OCI-LY3 (cell line): ENCODE measurements around the gene ACAN.

Experiments used
- H2AFZ ChIP-seq: fragments of 200-600, 300-600 bp; shearing (Covaris generic); 2 replicates; pipeline ENCODE4 v1.6.0; 2014; ENCODE audit warnings: antibody characterized with exemption, low read depth, low read length
- H3K27ac ChIP-seq: fragments of 200-600, 300-600 bp; sonication (generic); 2 replicates; pipeline ENCODE4 v1.5.1; 2014; ENCODE audit warnings: mild to moderate bottlenecking, low read length, moderate library complexity, mixed read lengths
- H3K27me3 ChIP-seq: fragments of 200-600, 300-600 bp; sonication (generic); 2 replicates; pipeline ENCODE4 v1.6.1; 2014; ENCODE audit warnings: low read depth, low read length, mixed read lengths
- H3K36me3 ChIP-seq: fragments of 200-600, 300-600 bp; sonication (generic); replicated peaks from 2 replicates; pipeline ENCODE3; 2014; ENCODE audit warnings: low read depth, low read length, mixed read lengths
- H3K4me1 ChIP-seq: fragments of 300-600, 200-600 bp; sonication (generic); 2 replicates; pipeline ENCODE4 v1.6.1; 2014; ENCODE audit warnings: low read length, mixed read lengths
- H3K4me2 ChIP-seq: fragments of 200-600, 300-600 bp; sonication (generic); 2 replicates; pipeline ENCODE4 v1.6.1; 2014; ENCODE audit warnings: low read length, mixed read lengths
- H3K4me3 ChIP-seq: fragments of 300-600, 200-600 bp; sonication (generic); 2 replicates; pipeline ENCODE4 v1.5.1; 2014; ENCODE audit warnings: antibody characterized with exemption, mild to moderate bottlenecking, low read length, moderate library complexity
- H3K79me2 ChIP-seq: fragments of 300-600, 200-600 bp; shearing (Covaris generic); 2 replicates; pipeline ENCODE4 v1.6.1; 2014; ENCODE audit warnings: mild to moderate bottlenecking, low read length, mixed read lengths
- H3K9ac ChIP-seq: fragments of 300-600, 200-600 bp; shearing (Covaris generic); 2 replicates; pipeline ENCODE4 v1.6.0; 2014; ENCODE audit warnings: mild to moderate bottlenecking, low read length, moderate library complexity
- H3K9me3 ChIP-seq: fragments of 200-600, 300-600 bp; shearing (Covaris generic); 2 replicates; pipeline ENCODE4 v1.6.1; 2014; ENCODE audit warnings: low read length, mixed read lengths; ENCODE audit not compliant: insufficient read depth
- H4K20me1 ChIP-seq: fragments of 200-600, 300-600 bp; sonication (generic); 2 replicates; pipeline ENCODE4 v1.6.1; 2016; ENCODE audit warnings: low read length, mixed read lengths; ENCODE audit not compliant: insufficient read depth
- CTCF ChIP-seq: fragments of 200-600, 300-600 bp; sonication (generic); IDR thresholded peaks from 2 replicates; pipeline ENCODE4 v1.5.1; 2014; ENCODE audit warnings: antibody characterized with exemption, low read length, low read depth
- EZH2phosphoT487 ChIP-seq: fragments of 200-600 bp; shearing (Covaris generic); IDR thresholded peaks from 2 replicates; pipeline ENCODE4 v1.6.1; 2018; ENCODE audit warnings: antibody characterized with exemption, mixed run types, low read depth

Gene ACAN

GRCh38 chr15:88776646-88777045 lies 26.6 kb upstream of the ACAN start:
- H3K4me2 ChIP-seq, result no peak overlapping the region
- H3K4me3 ChIP-seq, result no peak overlapping the region
- TF ChIP-seq EZH2phosphoT487, result no peak
- TF ChIP-seq CTCF, result no peak
- no peak overlapping the region for H2AFZ ChIP-seq
- H3K9ac ChIP-seq, result no peak overlapping the region
- peaks cover 6% of the 10 kb centered on the region; the same call in 1 of the 2 replicates for H3K27me3 ChIP-seq
- H3K9me3 ChIP-seq, result 0 out of 2 replicates have a peak, but pooled peaks cover 3% of the 10 kb centered on the region
- H3K79me2 ChIP-seq, result no peaks in the 10 kb centered on the region
- H4K20me1 ChIP-seq, result no peaks in the 10 kb centered on the region
- H3K36me3 ChIP-seq, result no peaks in the 10 kb centered on the region
- no peaks in the 10 kb centered on the region for H3K4me1 ChIP-seq
- H3K27ac ChIP-seq, result no peak overlapping the region

DNA sequence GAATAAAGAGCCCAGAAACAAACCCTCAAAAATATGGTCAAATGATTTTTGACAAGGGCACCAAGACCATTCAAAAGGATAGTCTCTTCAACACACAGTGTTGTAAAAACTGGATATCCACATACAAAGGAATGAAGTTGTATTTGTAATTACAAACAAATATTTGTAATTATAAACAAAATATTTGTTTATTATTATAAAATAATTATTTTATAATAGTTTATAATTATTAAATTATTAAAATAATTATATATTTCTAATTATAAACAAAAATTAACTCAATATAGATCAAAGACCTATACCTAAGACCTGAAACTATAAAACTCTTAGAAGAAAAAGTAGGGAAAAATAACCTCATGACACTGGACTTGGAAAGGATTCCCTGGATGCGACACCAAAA lies 23.3 kb upstream of the ACAN start:
- Histone ChIP-seq H3K4me1 (no peaks in the 10 kb centered on the region), H4K20me1 (no peaks in the 10 kb centered on the region), H3K36me3 (no peaks in the 10 kb centered on the region), H2AFZ (no peak overlapping the region), H3K4me3 (no peak overlapping the region), H3K79me2 (no peaks in the 10 kb centered on the region), H3K27me3 (peaks cover 6% of the 10 kb centered on the region; the same call in 1 of the 2 replicates), H3K4me2 (no peak overlapping the region), H3K9ac (no peak overlapping the region), H3K27ac (no peak overlapping the region), H3K9me3 (0 out of 2 replicates have a peak, but pooled peaks cover 3% of the 10 kb centered on the region)
- TF ChIP-seq CTCF (no peak), EZH2phosphoT487 (no peak)

DNA sequence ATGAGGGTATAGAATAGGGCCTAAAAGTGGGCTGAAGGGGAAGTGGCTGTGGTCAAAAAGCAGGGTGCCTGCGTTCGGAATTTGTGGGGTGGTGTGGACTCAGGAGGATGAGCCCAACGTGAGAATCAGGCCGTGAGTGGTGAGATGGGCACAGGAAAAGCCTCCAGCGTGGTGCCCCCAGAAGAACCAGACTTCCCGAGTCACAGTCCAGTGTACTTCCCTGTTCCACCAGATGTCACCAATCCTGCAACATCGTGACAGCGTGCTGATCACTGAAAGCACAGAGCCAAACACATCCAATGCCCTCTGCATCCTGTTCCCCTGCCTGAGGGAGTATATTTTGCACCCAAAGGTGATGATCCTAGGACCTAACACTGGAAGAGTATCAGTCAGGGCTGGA lies 20.8 kb upstream of the ACAN start:
- no peak overlapping the region for H3K4me2 ChIP-seq
- no peaks in the 10 kb centered on the region for H3K79me2 ChIP-seq
- no peaks in the 10 kb centered on the region for H3K9me3 ChIP-seq
- H3K36me3 ChIP-seq, result no peaks in the 10 kb centered on the region
- H3K27me3 ChIP-seq, result peaks cover 10% of the 10 kb centered on the region; the same call in 1 of the 2 replicates
- H4K20me1 ChIP-seq, result no peaks in the 10 kb centered on the region
- no peak overlapping the region for H3K9ac ChIP-seq
- H3K27ac ChIP-seq, result no peak overlapping the region
- no peak overlapping the region for H2AFZ ChIP-seq
- TF ChIP-seq EZH2phosphoT487 (no peak), CTCF (no peak)
- H3K4me3 ChIP-seq, result no peak overlapping the region
- no peaks in the 10 kb centered on the region for H3K4me1 ChIP-seq

- Histone ChIP-seq H3K4me1 (no peaks in the 10 kb centered on the region), H4K20me1 (no peaks in the 10 kb centered on the region), H2AFZ (no peak overlapping the region), H3K79me2 (no peaks in the 10 kb centered on the region), H3K4me3 (no peak overlapping the region), H3K27ac (no peak overlapping the region), H3K9ac (no peak overlapping the region), H3K9me3 (no peaks in the 10 kb centered on the region), H3K4me2 (no peak overlapping the region), H3K36me3 (no peaks in the 10 kb centered on the region), H3K27me3 (peaks cover 10% of the 10 kb centered on the region; the same call in 1 of the 2 replicates)
- TF ChIP-seq EZH2phosphoT487 (no peak), CTCF (no peak)
Measured at GRCh38 chr15:88785217-88785616, 18.0 kb upstream of the ACAN start.
